MM.1S (cell line): ENCODE results near the gene RHOJ.

Source experiments
- EZH2 ChIP-seq: fragments of 300-600 bp; sonication (generic); optimal IDR thresholded peaks from 2 replicates; pipeline ENCODE3; 2017; ENCODE audit warnings: low read depth, mild to moderate bottlenecking, antibody characterized with exemption, low read length, mixed read lengths
- TF ChIP-seq, protein P1 (sequence below): fragments of 300-600 bp; sonication (generic); IDR thresholded peaks from 2 replicates; pipeline ENCODE4 v1.5.1; 2016; ENCODE audit warnings: antibody characterized with exemption, low read length, mixed read lengths

DNA sequence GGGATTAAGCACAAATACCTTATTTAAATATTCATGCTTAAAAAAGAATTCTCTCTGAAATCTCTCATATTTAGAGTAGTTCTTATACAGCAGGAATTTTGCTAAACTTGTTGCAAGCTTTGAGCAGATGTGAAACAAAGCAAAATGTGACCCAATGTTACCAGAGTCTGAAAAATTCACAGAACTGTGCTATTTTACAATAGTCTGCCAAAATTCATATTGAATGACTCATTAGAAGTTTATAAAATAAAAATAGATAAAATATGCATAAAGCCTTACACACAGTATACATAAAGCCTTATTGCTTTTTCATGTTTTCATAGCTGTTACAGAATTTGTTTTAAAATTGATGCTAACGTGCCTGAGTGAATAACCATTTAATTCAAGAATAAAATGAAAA, 17.8 kb upstream of the RHOJ start:
- TF ChIP-seq, protein P1, sequence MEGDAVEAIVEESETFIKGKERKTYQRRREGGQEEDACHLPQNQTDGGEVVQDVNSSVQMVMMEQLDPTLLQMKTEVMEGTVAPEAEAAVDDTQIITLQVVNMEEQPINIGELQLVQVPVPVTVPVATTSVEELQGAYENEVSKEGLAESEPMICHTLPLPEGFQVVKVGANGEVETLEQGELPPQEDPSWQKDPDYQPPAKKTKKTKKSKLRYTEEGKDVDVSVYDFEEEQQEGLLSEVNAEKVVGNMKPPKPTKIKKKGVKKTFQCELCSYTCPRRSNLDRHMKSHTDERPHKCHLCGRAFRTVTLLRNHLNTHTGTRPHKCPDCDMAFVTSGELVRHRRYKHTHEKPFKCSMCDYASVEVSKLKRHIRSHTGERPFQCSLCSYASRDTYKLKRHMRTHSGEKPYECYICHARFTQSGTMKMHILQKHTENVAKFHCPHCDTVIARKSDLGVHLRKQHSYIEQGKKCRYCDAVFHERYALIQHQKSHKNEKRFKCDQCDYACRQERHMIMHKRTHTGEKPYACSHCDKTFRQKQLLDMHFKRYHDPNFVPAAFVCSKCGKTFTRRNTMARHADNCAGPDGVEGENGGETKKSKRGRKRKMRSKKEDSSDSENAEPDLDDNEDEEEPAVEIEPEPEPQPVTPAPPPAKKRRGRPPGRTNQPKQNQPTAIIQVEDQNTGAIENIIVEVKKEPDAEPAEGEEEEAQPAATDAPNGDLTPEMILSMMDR, result no peak
- TF ChIP-seq EZH2, result no peak
